Measurements from ENCODE around the gene CDK6. TPM values are rescaled to one million over a fixed set of nuclear protein-coding genes. Genes with fewer than 3 reads are reported as not detected.

Gene CDK6
- total and polyA plus RNA-seq, 2 experiments from 2014 or later = 7.4 to 23.7 TPM

DNA sequence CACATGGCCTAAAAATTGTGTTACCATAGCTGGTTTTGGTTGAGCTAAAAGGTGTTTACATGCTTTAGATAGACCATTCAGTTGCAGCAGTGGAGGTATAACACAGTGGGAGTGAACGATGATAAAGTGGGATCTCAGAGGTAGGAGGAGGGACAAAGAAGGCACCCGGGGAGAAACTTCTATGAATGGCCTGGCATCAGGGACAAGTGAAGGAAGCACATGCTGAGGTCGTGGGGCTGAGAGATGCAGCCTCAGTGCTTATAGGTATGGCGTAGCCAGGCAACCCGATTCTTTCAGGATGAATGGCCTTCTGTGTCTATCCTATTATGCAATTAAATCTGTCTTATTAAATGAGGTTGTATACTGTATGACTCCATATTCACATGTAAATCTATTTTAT lies 3.9 kb upstream of the CDK6 start:
- Mint-ChIP-seq H3K4me3 (no peak overlapping the region), H3K9me3 (no peaks in the 10 kb centered on the region), H3K36me3 (ENCODE audit: low read depth) (no peaks in the 10 kb centered on the region), H3K27ac (no peak overlapping the region), H3K4me1 (peaks cover 21% of the 10 kb centered on the region), H3K27me3 (ENCODE audit: insufficient read depth, low read depth, poor library complexity) (peaks cover 20% of the 10 kb centered on the region)
- H3K4me3 ChIP-seq = no peak overlapping the region
- H3K79me2 ChIP-seq (replicated peaks; ENCODE audit: insufficient read depth) = no peaks in the 10 kb centered on the region
- peaks cover 9% of the 10 kb centered on the region; the same call in 1 of the 2 replicates for H3K9me2 ChIP-seq (ENCODE audit: insufficient read depth)
- peaks cover 39% of the 10 kb centered on the region for H3K27me3 ChIP-seq (ENCODE audit: insufficient read depth)
- ATAC-seq (peak; percentile 18; the same call in 2 of the 3 replicates), DNase-seq (ENCODE audit: low spot score) (peak; percentile 34)
- H3F3A ChIP-seq (replicated peaks; ENCODE audit: low read depth) = no peaks in the 10 kb centered on the region; the same call in 1 of the 2 replicates
- no peaks in the 10 kb centered on the region for H4K20me1 ChIP-seq (replicated peaks; ENCODE audit: insufficient read depth)
- TF ChIP-seq, protein P1, sequence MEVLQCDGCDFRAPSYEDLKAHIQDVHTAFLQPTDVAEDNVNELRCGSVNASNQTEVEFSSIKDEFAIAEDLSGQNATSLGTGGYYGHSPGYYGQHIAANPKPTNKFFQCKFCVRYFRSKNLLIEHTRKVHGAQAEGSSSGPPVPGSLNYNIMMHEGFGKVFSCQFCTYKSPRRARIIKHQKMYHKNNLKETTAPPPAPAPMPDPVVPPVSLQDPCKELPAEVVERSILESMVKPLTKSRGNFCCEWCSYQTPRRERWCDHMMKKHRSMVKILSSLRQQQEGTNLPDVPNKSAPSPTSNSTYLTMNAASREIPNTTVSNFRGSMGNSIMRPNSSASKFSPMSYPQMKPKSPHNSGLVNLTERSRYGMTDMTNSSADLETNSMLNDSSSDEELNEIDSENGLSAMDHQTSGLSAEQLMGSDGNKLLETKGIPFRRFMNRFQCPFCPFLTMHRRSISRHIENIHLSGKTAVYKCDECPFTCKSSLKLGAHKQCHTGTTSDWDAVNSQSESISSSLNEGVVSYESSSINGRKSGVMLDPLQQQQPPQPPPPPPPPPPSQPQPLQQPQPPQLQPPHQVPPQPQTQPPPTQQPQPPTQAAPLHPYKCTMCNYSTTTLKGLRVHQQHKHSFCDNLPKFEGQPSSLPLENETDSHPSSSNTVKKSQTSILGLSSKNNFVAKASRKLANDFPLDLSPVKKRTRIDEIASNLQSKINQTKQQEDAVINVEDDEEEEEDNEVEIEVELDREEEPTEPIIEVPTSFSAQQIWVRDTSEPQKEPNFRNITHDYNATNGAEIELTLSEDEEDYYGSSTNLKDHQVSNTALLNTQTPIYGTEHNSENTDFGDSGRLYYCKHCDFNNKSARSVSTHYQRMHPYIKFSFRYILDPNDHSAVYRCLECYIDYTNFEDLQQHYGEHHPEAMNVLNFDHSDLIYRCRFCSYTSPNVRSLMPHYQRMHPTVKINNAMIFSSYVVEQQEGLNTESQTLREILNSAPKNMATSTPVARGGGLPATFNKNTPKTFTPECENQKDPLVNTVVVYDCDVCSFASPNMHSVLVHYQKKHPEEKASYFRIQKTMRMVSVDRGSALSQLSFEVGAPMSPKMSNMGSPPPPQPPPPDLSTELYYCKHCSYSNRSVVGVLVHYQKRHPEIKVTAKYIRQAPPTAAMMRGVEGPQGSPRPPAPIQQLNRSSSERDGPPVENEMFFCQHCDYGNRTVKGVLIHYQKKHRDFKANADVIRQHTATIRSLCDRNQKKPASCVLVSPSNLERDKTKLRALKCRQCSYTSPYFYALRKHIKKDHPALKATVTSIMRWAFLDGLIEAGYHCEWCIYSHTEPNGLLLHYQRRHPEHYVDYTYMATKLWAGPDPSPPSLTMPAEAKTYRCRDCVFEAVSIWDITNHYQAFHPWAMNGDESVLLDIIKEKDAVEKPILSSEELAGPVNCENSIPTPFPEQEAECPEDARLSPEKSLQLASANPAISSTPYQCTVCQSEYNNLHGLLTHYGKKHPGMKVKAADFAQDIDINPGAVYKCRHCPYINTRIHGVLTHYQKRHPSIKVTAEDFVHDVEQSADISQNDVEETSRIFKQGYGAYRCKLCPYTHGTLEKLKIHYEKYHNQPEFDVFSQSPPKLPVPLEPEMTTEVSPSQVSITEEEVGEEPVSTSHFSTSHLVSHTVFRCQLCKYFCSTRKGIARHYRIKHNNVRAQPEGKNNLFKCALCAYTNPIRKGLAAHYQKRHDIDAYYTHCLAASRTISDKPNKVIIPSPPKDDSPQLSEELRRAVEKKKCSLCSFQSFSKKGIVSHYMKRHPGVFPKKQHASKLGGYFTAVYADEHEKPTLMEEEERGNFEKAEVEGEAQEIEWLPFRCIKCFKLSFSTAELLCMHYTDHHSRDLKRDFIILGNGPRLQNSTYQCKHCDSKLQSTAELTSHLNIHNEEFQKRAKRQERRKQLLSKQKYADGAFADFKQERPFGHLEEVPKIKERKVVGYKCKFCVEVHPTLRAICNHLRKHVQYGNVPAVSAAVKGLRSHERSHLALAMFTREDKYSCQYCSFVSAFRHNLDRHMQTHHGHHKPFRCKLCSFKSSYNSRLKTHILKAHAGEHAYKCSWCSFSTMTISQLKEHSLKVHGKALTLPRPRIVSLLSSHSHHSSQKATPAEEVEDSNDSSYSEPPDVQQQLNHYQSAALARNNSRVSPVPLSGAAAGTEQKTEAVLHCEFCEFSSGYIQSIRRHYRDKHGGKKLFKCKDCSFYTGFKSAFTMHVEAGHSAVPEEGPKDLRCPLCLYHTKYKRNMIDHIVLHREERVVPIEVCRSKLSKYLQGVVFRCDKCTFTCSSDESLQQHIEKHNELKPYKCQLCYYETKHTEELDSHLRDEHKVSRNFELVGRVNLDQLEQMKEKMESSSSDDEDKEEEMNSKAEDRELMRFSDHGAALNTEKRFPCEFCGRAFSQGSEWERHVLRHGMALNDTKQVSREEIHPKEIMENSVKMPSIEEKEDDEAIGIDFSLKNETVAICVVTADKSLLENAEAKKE (CRISPR knock-in tag; IDR thresholded peaks at IDR 0.05) = no peak
- TF ChIP-seq ZNF114 (CRISPR knock-in tag; IDR thresholded peaks at IDR 0.05) (no peak), EZH2 (IDR thresholded peaks at IDR 0.05; ENCODE audit: low read depth, unreplicated experiment) (no peak), NANOG (IDR thresholded peaks at IDR 0.05; ENCODE audit: borderline replicate concordance) (no peak), JUNB (IDR thresholded peaks at IDR 0.05; ENCODE audit: unreplicated experiment) (no peak), EZH2phosphoT487 (IDR thresholded peaks at IDR 0.05; ENCODE audit: unreplicated experiment) (no peak), CREB1 (CRISPR knock-in tag; IDR thresholded peaks at IDR 0.05; ENCODE audit: low read depth) (no peak), STAT1 (IDR thresholded peaks at IDR 0.05; ENCODE audit: unreplicated experiment) (no peak), ZNF331 (CRISPR knock-in tag; IDR thresholded peaks at IDR 0.05; ENCODE audit: low read depth) (no peak), POLR2AphosphoS5 (IDR thresholded peaks at IDR 0.05; ENCODE audit: low read depth) (no peak), REST (IDR thresholded peaks at IDR 0.05; ENCODE audit: unreplicated experiment) (no peak)
- TF ChIP-seq, protein P2, sequence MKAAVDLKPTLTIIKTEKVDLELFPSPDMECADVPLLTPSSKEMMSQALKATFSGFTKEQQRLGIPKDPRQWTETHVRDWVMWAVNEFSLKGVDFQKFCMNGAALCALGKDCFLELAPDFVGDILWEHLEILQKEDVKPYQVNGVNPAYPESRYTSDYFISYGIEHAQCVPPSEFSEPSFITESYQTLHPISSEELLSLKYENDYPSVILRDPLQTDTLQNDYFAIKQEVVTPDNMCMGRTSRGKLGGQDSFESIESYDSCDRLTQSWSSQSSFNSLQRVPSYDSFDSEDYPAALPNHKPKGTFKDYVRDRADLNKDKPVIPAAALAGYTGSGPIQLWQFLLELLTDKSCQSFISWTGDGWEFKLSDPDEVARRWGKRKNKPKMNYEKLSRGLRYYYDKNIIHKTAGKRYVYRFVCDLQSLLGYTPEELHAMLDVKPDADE (IDR thresholded peaks at IDR 0.05) = no peak
- TF ChIP-seq, protein P3, sequence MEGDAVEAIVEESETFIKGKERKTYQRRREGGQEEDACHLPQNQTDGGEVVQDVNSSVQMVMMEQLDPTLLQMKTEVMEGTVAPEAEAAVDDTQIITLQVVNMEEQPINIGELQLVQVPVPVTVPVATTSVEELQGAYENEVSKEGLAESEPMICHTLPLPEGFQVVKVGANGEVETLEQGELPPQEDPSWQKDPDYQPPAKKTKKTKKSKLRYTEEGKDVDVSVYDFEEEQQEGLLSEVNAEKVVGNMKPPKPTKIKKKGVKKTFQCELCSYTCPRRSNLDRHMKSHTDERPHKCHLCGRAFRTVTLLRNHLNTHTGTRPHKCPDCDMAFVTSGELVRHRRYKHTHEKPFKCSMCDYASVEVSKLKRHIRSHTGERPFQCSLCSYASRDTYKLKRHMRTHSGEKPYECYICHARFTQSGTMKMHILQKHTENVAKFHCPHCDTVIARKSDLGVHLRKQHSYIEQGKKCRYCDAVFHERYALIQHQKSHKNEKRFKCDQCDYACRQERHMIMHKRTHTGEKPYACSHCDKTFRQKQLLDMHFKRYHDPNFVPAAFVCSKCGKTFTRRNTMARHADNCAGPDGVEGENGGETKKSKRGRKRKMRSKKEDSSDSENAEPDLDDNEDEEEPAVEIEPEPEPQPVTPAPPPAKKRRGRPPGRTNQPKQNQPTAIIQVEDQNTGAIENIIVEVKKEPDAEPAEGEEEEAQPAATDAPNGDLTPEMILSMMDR (conservative IDR thresholded peaks at IDR 0.05; ENCODE audit: low read depth in 2 of 2) = no peak
- H3K36me3 ChIP-seq (ENCODE audit: insufficient read depth) = no peaks in the 10 kb centered on the region
- H3K27ac ChIP-seq (ENCODE audit: low read depth) = no peak overlapping the region
- H3K4me1 ChIP-seq (ENCODE audit: insufficient read depth) = peaks cover 13% of the 10 kb centered on the region
- H3K4me2 ChIP-seq = no peak overlapping the region
- no peak overlapping the region for H2AFZ ChIP-seq
